GM12865 (cell line): ENCODE results near the gene SLC7A9.

ENCODE experiments used
- DNase-seq: peaks from one replicate; pipeline ENCODE4 v3.0.0; 2010; ENCODE audit warnings: low read depth
- H3K4me3 ChIP-seq: 2 replicates; pipeline ENCODE4 v1.5.1; 2011; ENCODE audit warnings: mild to moderate bottlenecking, low read depth, low read length, control low read depth
- CTCF ChIP-seq: IDR thresholded peaks from 2 replicates; pipeline ENCODE4 v1.5.1; 2011; ENCODE audit warnings: low read length, control low read depth, low read depth, inconsistent platforms; ENCODE audit not compliant: insufficient read depth; ENCODE audit errors: missing control alignments

SLC7A9 gene

GRCh38 chr19:32864318-32865007 is 5.1 kb downstream of the SLC7A9 start:
- no peak overlapping the region for H3K4me3 ChIP-seq
- DNase-seq: no peak
- TF ChIP-seq CTCF: no peak

- DNase-seq: no peak
- no peak for TF ChIP-seq CTCF
- H3K4me3 ChIP-seq: no peak overlapping the region
These were observed 5.7 kb downstream of the SLC7A9 start for GRCh38 chr19:32863841-32864240.

- TF ChIP-seq CTCF: no peak
- DNase-seq: no peak
- no peak overlapping the region for H3K4me3 ChIP-seq
These were observed 6.3 kb downstream of the SLC7A9 start for GRCh38 chr19:32863301-32863700.

- no peak overlapping the region for H3K4me3 ChIP-seq
- DNase-seq: no peak
- TF ChIP-seq CTCF: no peak
These were observed 6.8 kb downstream of the SLC7A9 start for GRCh38 chr19:32862741-32863140.

- no peak for DNase-seq
- TF ChIP-seq CTCF: no peak
- H3K4me3 ChIP-seq: no peak overlapping the region
These were observed 7.4 kb downstream of the SLC7A9 start for GRCh38 chr19:32862173-32862572.

GRCh38 chr19:32861596-32861995 is 8.0 kb downstream of the SLC7A9 start:
- no peak overlapping the region for H3K4me3 ChIP-seq
- no peak for TF ChIP-seq CTCF
- no peak for DNase-seq

- H3K4me3 ChIP-seq: no peak overlapping the region
- no peak for TF ChIP-seq CTCF
- DNase-seq: no peak
These were observed 10.0 kb downstream of the SLC7A9 start for GRCh38 chr19:32859591-32859990.
